HG03439 (cell line): ENCODE results near the gene FOSB.

ENCODE experiments used
- ATAC-seq: cut with Tn5 transposase; IDR thresholded peaks from one replicate; pipeline ENCODE4 v1.9.1; 2021; ENCODE audit warnings: mild to moderate bottlenecking, moderate library complexity; ENCODE audit not compliant: unreplicated experiment

FOSB gene

DNA sequence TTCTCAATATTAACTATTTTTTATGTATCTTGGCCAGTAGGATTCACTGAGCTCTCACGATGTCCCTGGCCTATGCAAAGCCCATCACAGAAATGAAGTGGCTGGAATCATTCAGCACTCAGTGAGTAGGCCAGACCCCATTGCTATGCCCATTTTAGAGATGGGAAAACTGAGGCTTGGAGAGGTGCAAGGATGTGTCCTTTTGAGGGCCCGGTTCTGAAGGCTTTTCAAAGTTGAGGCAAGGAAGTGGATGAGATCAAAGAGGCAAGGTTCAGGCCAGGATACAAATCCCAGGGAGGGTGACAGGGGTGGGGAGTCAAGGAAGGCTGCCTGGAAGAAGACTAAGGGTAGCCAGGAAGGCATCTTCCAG is 25.4 kb upstream of the FOSB start:
- no peak for ATAC-seq

DNA sequence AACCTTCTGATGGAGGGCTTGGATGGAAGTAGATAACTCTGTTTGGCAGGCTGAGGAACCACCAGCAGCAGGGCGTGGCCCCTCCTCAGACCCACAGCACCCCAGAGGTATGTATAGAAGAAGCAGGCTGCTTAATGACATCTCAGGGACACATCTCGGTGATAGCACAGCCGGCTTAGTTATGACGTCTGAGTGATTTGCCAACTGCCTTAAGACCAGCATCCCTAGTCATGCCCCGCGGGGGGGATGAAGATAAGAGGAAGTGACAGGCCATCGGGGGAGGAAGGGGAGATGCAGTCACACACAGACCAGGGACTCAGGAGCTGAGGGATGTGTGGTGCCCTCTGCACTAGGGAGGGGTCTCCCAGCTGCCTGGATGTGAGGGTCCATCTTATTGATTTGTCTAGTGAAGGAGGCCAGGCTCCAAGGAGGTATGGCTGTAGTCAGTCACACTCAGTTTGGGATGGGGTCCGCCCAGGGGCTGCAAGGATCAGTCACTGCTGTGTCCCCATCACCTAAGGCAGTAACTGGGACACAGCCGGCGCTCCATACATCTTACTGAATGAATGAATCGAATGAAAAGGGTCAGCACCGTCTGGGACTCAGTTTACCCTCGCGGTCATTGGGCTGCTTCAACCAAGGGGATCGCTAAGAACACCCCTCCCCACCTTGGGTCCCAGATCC is 24.9 kb upstream of the FOSB start:
- ATAC-seq = no peak

DNA sequence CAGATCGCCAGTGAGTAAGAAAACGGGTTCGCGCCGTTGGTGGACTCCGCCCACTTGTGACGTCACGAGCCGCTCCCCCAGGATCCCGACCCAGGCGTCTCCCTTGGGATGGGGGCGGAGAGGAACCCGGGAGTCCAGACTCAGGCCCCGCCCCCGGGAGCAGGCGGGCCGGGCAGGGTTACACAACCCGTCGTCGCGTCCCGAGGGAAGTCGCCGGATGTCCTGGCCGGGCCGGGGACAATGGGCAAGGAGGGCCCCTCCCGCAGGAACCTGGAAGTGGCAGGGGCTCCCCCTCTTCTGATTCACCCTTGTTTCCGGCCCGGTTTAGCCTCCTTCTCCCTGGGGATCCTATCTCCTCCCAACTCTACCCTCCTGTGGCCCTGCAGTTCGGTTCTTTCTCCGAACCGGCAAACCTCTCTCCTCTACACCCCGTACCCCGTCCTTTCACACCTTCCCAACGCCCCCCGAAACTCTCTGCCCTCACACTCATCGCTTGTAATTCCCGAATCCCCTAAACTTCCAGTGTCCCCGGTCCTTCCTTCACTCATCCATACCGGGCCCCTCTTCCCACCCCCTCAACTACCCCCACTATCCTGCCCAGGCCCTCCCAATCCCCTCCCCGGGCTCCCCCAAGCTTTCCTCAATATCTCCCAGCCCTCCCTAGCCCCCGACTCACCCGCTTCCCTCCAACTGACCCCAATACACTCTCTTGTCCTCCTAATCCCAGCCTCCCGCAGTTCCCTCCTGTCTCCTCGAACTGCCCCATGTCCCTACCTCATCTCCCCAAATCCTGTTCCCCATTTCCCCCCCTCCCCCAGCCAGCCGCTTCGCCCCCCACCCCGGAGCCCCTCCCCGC is 24.1 kb upstream of the FOSB start:
- no peak for ATAC-seq

DNA sequence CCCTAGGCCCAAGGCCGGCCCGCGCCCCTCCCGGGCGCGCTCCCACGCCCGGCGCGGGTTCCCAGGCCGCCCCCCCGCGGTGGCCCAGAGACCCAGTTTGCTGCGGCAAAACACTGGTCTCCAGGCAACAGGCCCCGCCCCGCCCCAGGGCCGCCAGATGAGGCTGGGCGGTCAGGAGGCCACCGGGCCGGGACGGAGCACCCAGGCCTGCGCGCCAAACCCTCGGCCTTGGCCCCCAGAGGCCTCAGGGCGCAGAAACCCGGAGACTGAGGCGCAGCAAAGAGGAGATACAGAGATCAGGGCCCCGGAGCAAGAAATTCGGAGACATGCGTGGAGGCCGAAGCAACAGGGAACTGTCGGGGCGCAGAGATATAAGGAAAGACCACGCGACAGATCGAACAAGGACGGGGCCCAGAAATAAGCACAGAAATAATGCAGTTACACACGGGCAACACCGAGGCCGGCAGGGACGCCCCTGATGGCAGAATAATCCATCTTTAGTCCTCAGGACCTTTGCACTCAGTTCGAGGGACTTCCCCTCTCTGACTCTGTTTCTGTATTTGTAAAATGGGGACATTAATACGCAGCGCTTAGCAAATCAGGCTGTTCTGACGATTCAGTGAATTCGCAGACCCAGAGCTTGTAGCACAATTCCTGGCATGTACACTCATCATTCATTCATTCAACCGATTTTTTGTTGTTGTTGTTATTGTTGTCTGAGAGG is 23.3 kb upstream of the FOSB start:
- ATAC-seq = peak; percentile 39

DNA sequence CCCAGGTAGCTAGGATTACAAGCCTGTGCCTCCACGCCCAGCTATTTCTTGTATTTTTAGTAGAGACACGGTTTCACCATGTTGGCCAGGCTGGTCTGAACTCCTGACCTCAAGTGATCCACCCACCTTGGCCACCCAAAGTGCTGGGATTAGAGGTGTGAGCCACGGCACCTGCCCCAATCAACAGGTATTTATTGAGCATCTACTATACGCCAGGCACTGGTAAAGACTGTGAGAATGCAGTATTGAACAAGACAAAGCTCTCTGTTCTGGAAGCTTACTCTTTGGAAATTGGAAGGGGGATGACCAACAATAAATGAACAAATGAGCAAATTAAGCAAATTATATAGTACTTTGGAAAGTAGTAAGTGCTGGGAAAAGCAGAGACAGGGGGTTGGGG is 22.7 kb upstream of the FOSB start:
- ATAC-seq = no peak

DNA sequence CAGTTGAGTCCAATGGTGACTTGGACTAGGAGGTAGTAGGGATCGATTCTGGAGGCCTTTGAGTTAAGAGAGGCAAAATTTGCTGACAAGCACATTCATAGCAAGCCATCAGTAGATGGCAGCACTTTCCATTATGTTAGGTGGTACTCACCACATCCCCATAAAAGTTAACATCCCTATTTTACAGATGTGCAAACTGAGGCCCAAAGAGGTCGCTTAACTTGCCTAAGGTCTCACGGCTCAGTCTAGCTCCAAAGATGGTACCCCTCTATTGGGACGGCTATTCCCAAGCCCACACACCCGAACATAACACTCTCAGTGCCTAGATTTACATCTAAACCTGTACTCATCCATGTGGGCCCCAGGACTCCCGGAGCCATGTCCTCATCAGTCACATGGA is 21.5 kb upstream of the FOSB start:
- no peak for ATAC-seq

DNA sequence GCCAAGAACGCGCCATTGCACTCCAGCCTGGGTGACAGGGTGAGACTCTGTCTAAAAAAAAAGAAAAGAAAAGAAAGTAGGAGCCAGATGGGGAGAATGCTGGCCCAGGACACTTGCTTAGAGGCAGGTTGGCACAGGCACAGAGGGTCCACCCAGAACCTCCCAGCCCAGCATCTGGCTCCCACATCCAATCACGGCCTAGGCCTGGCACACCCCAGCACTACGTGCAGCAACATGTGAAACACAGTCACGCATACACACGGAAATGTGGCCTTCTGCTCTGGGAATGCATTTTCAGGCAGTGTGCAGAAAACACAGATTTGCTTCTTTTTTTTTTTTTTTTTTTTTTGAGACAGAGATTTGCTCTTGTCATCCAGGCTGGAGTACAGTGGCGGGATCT is 20.9 kb upstream of the FOSB start:
- no peak for ATAC-seq

DNA sequence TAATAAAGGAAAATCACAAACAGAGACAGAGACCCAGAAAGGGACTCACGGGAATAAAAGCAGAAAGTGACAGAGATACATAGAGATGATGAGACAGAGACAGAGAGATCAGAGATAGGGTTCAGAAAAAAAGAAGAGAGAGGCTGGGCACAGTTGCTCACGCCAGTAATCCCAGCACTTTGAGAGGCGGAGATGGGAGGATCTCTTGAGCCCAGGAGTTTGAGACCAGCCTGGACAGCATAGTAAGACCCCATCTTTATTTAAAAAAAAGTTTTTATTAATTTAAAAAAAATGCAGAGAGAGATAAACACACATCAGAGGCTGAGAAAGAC is 19.4 kb upstream of the FOSB start:
- no peak for ATAC-seq

DNA sequence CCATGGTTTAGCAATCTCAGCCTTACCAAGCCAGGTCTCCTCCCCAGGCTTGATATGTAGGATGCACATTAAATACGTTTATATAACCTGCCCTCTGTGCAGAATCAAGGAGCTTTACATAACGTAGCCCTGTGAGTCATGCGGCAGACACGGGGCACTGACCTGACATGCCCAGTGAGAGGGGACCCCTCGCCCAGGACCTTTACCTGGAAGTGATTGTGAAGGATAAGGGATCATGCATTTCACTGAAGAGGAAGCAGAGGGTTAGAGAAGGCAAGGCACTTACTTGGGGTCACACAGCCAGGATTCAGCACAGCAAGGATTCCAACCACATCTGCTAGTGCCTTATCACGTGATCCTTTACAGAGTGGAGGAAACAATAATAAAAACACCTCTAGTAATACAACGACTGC is 18.9 kb upstream of the FOSB start:
- no peak for ATAC-seq

DNA sequence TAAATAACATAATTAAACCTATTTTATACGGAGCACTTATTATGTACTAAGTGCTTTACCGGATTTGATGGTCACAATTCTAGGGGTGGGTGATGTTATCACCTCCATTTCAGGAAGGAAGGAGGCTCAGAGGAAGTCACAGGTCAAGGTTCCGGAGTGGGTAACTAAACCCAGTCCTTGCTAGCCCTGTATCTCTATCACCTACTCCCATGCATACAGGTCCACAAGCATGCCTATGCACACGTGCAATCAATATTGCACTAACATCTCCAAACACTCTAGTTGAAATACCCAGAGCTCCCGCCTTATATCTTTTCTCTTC is 17.8 kb upstream of the FOSB start:
- ATAC-seq = peak; percentile 10

DNA sequence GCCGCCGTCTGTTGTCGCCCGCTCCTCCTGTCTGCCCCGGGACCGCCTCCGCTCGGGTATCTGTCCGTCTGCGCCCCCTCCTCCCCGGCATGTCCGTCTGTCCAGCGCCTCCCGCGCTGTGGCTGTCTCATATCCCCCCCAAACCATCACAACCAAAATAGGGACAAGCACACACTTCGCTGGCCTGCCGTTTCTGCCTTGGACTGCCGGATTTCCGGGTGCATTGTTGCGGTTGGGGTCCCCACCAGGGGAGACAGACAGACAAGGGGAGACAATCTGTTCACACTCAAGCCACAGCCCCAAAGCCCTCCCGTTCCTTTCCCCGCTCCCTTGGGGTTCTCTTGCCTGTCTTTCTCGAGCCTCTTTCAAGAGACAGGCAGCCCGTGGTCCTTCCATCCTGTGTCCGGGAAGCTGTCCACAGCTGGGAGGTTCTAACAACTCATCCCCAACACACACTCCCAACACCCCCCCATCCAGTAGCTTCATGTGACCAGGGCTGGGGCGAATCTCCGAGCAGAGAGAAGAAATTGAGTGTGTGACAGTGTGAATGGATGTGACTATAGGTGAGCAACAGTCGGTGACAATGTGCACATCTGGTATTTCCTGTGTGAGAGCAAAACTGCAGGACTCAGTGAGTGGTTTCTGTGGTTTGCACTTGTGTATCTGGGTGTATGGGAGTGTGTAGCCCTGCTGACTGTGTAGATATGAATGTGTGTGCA is 16.5 kb upstream of the FOSB start:
- no peak for ATAC-seq

DNA sequence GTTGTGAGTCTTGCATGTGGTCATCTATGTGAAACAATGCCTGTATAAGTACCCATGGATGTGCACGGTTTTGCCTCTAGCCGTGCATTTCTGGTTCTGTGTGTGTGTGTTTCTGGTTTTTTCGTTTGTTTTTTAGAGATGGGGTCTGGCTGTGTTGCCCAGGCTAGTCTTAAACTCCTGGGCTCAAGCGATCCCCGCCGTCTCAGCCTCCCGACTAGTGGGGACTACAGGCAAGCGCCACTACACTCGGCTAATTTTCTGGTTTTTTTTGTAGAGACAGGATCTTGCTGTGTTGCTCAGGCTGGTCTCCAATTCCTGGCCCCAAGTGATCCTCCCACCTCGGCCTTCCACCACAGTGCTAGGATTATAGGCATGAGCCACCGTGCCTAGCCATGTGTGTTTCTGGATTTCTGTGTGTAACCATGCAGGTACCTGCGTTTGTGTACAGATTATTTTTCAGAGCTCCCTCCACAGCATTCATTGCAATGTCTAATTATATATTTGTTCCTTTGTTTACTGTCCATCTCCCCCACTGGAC is 15.9 kb upstream of the FOSB start:
- ATAC-seq = no peak

DNA sequence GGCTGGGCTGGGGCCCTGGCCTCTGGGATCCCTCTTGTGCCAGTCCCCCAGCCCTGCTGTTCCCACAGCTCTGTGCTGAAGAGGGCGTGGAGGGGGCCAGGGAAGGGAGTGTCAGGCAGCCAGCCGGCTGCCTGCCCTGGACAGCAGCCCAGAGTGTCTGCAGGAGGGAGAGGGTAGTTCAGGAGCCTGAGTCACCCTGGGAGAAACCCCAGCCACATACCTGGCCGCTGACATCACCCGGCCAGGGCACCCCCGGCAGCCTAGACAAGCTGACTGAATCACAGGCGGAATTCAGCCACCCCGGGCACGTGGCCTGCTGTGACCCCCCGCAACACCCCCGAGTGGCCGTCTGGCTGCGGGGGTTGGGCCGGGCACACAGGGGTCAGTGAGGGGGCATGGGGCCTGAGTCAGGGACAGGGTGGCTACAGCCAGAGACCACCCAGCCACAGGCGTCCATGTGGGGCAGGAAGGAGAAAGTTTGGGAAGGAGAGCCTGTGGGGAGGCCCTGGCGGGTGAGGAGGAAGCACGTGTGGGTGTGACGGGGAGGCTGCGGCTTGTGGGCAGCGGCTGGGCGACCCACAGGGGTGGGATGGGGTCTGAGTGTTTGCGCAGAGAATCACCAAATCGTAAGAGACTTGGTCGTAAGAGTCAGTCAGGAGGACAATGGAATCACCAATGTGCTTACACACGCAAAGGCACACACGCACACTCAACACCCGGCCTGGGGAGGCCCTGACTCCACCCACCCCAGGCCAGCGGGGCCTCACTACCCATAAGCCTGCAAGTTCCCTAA is 11.9 kb upstream of the FOSB start:
- ATAC-seq = no peak

DNA sequence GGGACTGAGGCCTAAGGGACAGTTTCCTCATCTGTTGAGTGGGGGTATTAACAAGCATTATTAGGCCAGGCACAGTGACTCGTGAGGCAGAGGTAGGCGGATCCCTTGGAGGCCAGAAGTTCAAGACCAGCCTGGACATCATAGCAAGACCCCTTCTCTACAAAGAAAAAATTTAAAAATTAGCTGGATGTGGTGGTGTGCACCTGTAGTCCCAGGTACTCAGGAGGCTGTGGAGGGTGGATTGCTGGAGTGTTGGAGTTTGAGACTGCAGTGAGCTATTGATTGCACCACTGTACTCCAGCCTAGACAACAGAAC is 11.3 kb upstream of the FOSB start:
- no peak for ATAC-seq

DNA sequence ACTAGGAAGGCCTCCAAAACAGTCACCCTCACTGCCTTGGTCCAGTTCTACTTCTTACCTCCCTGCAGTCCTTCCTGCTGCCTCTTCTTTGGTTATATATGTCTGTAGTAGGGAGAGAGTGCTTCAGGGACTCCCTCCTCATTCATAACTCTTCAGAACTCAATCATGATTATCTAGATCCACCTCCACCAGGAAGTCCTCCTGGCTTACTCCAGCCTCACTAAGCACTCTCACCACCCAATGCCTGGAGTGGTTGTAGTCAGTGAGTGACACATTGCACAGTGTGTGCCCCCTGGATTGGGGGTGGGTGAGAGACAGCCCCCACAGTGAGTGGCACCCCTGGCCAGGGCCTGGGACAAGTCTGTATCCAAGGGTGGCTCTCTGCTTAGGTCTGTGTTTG is 10.0 kb upstream of the FOSB start:
- ATAC-seq = no peak

DNA sequence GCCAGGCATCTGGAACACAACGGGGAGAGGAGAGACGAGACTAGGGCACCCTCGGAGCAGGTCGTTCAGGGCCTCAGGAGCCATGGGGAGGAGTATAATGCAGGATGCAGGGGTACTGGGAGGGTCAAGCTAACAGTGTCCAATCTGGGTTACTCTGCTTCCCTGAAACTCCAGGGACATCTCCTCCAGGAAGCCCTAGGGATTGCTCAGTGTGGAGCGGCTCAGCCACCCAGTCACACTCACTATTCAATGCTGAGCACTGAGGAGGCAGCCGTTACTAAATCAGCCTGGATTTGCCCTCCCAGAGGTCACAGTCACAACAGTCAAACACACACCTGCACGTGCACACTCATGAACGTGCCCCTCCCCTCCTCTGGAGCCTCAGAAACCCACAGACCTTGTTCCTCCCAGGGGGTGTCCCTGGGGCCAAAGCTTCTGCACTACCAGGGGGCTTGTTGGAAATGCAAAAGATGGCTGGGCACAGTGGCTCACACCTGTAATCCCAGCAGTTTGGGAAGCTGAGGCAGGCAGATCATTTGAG is 6.9 kb upstream of the FOSB start:
- ATAC-seq = no peak

DNA sequence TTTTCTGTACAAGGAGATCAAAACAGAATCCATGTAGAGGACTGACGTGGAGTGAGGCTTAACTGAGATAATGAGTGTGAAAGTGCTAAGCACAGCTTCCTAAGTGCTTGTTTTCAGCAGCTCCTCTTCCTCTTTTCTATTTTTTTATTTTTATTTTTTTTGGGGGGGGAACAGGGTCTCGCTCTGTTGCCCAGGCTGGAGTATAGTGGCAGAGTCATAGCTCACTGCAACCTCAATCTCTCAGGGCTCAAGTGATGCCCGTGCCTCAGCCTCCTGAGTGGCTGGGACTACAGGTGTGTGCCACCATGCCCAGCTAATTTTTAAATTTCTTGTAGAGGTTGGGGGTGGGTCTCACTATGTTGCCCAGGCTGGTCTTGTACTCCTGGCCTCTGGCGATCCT is 5.6 kb upstream of the FOSB start:
- ATAC-seq = no peak

DNA sequence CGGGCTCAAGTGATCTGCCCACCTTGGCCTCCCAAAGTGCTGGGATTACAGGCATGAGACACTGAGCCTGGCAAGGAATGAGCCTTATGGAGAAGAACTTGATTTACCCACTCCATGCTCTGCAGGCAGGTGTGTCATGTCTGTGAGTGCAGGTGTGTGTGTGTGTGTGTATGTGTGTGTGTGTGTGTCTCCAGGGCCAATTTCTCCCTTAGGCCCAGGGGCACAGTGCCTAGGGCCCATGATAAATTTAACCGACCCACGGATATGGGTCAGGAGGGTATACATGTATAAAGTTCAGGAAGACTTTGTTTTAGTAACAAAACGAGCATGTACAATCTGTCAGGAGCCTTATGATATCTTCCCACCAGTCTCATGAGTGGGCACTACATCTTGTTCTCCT is 4.6 kb upstream of the FOSB start:
- ATAC-seq = no peak

DNA sequence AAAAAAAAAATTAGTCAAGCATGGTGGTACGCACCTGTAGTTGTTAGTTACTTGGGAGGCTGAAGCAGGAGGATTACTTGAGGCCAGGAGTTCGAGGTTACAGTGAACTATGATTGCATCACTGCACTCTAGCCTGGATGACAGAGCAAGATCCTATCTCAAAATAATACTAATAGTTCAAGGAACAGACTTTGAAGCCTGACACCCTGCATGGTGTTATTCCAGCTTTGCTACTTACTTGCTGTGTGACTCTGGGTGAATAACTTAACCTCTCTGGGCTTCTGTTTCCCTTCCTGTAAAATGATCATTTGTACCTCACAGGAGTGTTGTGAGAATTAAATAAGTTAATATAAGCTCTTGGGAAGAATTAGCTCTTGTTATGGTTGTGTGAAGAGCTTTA is 3.5 kb upstream of the FOSB start:
- no peak for ATAC-seq

DNA sequence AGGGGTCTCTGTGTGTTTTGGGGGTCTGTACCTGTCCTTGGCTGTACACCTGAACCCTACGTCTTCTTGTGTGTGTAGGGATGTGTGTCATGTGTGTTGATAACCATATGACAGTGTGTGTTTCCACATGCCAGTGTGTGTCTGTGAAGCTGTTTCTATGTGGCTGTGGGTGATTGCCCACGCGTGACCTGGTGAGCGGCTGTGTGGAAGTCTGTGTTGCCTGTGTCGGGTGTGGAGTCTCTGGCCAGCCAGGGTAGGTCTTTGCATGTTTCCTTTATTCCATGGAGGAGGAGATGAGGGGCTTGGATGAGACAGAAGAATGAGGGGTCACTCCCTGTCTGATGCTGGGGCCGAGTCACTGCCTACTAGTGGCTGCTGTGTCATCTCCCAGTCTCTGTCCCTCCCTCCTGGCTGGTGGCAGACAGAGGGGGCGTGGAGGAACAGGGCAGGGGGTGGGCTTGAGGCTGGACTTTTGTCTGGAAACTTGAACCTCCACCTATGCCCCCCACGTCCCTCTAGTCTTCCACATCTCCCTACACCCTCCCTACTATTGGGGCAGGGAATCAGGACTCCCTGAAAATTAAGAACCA is 2.8 kb upstream of the FOSB start:
- no peak for ATAC-seq
